ENCODE results near the gene ASMTL.
"Not testable (repeated sequence)": the region's sequence is repeated elsewhere in the genome, so short reads cannot be mapped to it uniquely, and the experiment has no call there.

ASMTL gene

GRCh38 chrX:1451661-1452515 is 821 bp downstream of the ASMTL start:
- Mint-ChIP-seq H3K36me3 (peaks cover 32% of the 10 kb centered on the region), H3K4me3 (peak overlapping the region; percentile 67), H3K27ac (peak overlapping the region; percentile 80), H3K27me3 (no peaks in the 10 kb centered on the region), H3K4me1 (peaks cover 49% of the 10 kb centered on the region), H3K9me3 (peaks cover 21% of the 10 kb centered on the region)
- no peak for ATAC-seq

- H3K27ac Mint-ChIP-seq = peak overlapping the region; percentile 80
- H3K9me3 Mint-ChIP-seq = peaks cover 21% of the 10 kb centered on the region
- peaks cover 56% of the 10 kb centered on the region for H3K4me1 Mint-ChIP-seq
- no peaks in the 10 kb centered on the region for H3K27me3 Mint-ChIP-seq
- H3K4me3 Mint-ChIP-seq = peak overlapping the region; percentile 67
- peaks cover 37% of the 10 kb centered on the region for H3K36me3 Mint-ChIP-seq
- ATAC-seq = no peak
These were observed 1.5 kb downstream of the ASMTL start for GRCh38 chrX:1451251-1451660.

GRCh38 chrX:1450361-1451161 is 2.1 kb downstream of the ASMTL start:
- peaks cover 21% of the 10 kb centered on the region for H3K9me3 Mint-ChIP-seq
- H3K4me1 Mint-ChIP-seq = peaks cover 56% of the 10 kb centered on the region
- ATAC-seq = no peak
- H3K27me3 Mint-ChIP-seq = no peaks in the 10 kb centered on the region
- H3K27ac Mint-ChIP-seq = peak overlapping the region; percentile 80
- H3K36me3 Mint-ChIP-seq = peaks cover 40% of the 10 kb centered on the region
- no peak overlapping the region for H3K4me3 Mint-ChIP-seq

GRCh38 chrX:1449823-1450149 is 2.9 kb downstream of the ASMTL start:
- Mint-ChIP-seq H3K4me3 (no peak overlapping the region), H3K27me3 (no peaks in the 10 kb centered on the region), H3K4me1 (peaks cover 56% of the 10 kb centered on the region), H3K27ac (peak overlapping the region; percentile 27), H3K9me3 (peaks cover 23% of the 10 kb centered on the region), H3K36me3 (peaks cover 47% of the 10 kb centered on the region)
- no peak for ATAC-seq

GRCh38 chrX:1449036-1449822 is 3.5 kb downstream of the ASMTL start:
- H3K27ac Mint-ChIP-seq = peak overlapping the region; percentile 27
- peaks cover 25% of the 10 kb centered on the region for H3K9me3 Mint-ChIP-seq
- H3K36me3 Mint-ChIP-seq = peaks cover 53% of the 10 kb centered on the region
- no peak for ATAC-seq
- no peaks in the 10 kb centered on the region for H3K27me3 Mint-ChIP-seq
- H3K4me3 Mint-ChIP-seq = no peak overlapping the region
- peaks cover 61% of the 10 kb centered on the region for H3K4me1 Mint-ChIP-seq

- H3K36me3 Mint-ChIP-seq = peaks cover 59% of the 10 kb centered on the region
- not testable (repeated sequence) for H3K4me3 Mint-ChIP-seq
- H3K27ac Mint-ChIP-seq = peak overlapping the region; percentile 27
These were observed 4.1 kb downstream of the ASMTL start for GRCh38 chrX:1448573-1449001.

GRCh38 chrX:1447969-1448572 is 4.6 kb downstream of the ASMTL start:
- H3K27me3 Mint-ChIP-seq, ATAC-seq, H3K27ac Mint-ChIP-seq, H3K4me3 Mint-ChIP-seq: not testable (repeated sequence)
- Mint-ChIP-seq H3K4me1 (peaks cover 61% of the 10 kb centered on the region), H3K9me3 (peaks cover 29% of the 10 kb centered on the region), H3K36me3 (peaks cover 64% of the 10 kb centered on the region)

More at GRCh38 chrX:1448573-1449001, 4.1 kb downstream of the ASMTL start:
- ATAC-seq, H3K27me3 Mint-ChIP-seq: not testable (repeated sequence)
- Mint-ChIP-seq H3K4me1 (peaks cover 61% of the 10 kb centered on the region), H3K9me3 (peaks cover 29% of the 10 kb centered on the region)

GRCh38 chrX:1446984-1447968 is 5.4 kb downstream of the ASMTL start:
- peak; percentile 85 for ATAC-seq
- H3K4me3 Mint-ChIP-seq = not testable (repeated sequence)

GRCh38 chrX:1444561-1445500 is 7.9 kb downstream of the ASMTL start:
- Mint-ChIP-seq H3K27ac (peak overlapping the region; percentile 26), H3K9me3 (peaks cover 28% of the 10 kb centered on the region), H3K27me3 (no peaks in the 10 kb centered on the region), H3K36me3 (peaks cover 76% of the 10 kb centered on the region), H3K4me3 (no peak overlapping the region), H3K4me1 (peaks cover 36% of the 10 kb centered on the region)
- ATAC-seq = no peak

More at GRCh38 chrX:1446984-1447968, 5.4 kb downstream of the ASMTL start:
- H3K27me3 Mint-ChIP-seq = not testable (repeated sequence)
- Mint-ChIP-seq H3K36me3 (peaks cover 72% of the 10 kb centered on the region), H3K27ac (peak overlapping the region; percentile 13), H3K9me3 (peaks cover 29% of the 10 kb centered on the region), H3K4me1 (peaks cover 59% of the 10 kb centered on the region)

GRCh38 chrX:1443496-1444075 is 9.1 kb downstream of the ASMTL start:
- no peaks in the 10 kb centered on the region for H3K27me3 Mint-ChIP-seq
- no peak overlapping the region for H3K4me3 Mint-ChIP-seq
- H3K27ac Mint-ChIP-seq = peak overlapping the region; percentile 26
- ATAC-seq = no peak
- H3K4me1 Mint-ChIP-seq = peaks cover 24% of the 10 kb centered on the region
- H3K9me3 Mint-ChIP-seq = peaks cover 17% of the 10 kb centered on the region
- peaks cover 75% of the 10 kb centered on the region for H3K36me3 Mint-ChIP-seq

- peaks cover 11% of the 10 kb centered on the region for H3K9me3 Mint-ChIP-seq
- ATAC-seq = no peak
- no peaks in the 10 kb centered on the region for H3K27me3 Mint-ChIP-seq
- H3K4me1 Mint-ChIP-seq = peaks cover 24% of the 10 kb centered on the region
- H3K4me3 Mint-ChIP-seq = no peak overlapping the region
- H3K27ac Mint-ChIP-seq = no peak overlapping the region
- H3K36me3 Mint-ChIP-seq = peaks cover 75% of the 10 kb centered on the region
These were observed 9.9 kb downstream of the ASMTL start for GRCh38 chrX:1442724-1443367.

GRCh38 chrX:1442016-1442665 is 10.6 kb downstream of the ASMTL start:
- peaks cover 20% of the 10 kb centered on the region for H3K4me1 Mint-ChIP-seq
- no peak for ATAC-seq
- H3K36me3 Mint-ChIP-seq = peaks cover 75% of the 10 kb centered on the region
- H3K4me3 Mint-ChIP-seq = no peak overlapping the region
- H3K9me3 Mint-ChIP-seq = peaks cover 8% of the 10 kb centered on the region
- H3K27ac Mint-ChIP-seq = no peak overlapping the region
- H3K27me3 Mint-ChIP-seq = no peaks in the 10 kb centered on the region
